GM23248 (cell line): ENCODE measurements around the gene KRT222.

ENCODE experiments used
- EZH2 ChIP-seq: fragments of 200-600 bp; sonication (generic); IDR thresholded peaks from 2 replicates; pipeline ENCODE4 v1.6.1; 2018; ENCODE audit warnings: antibody characterized with exemption, mild to moderate bottlenecking; ENCODE audit not compliant: insufficient read depth, poor library complexity, severe bottlenecking
- EZH2phosphoT487 ChIP-seq: fragments of 200-600 bp; sonication (generic); IDR thresholded peaks from 2 replicates; pipeline ENCODE4 v1.6.1; 2018; ENCODE audit warnings: antibody characterized with exemption, moderate library complexity, mild to moderate bottlenecking, low read depth; ENCODE audit not compliant: insufficient read depth

- TF ChIP-seq EZH2phosphoT487, result no peak
- no peak for TF ChIP-seq EZH2
Measured at GRCh38 chr17:40658396-40658795, 6.6 kb downstream of the KRT222 start.
